CD4-positive, alpha-beta T cell treated with Interleukin-15 for 4 hours (primary cell): ENCODE data around the gene DTNB.

ENCODE experiments used
- DNase-seq: peaks from one replicate; pipeline ENCODE4 v3.0.0-alpha.2; 2020; ENCODE audit warnings: low spot score

Gene DTNB

GRCh38 chr2:25386971-25387875 lies 286.2 kb downstream of the DTNB start:
- DNase-seq = no peak

- no peak for DNase-seq
Measured at GRCh38 chr2:25385910-25386309, 287.5 kb downstream of the DTNB start.

GRCh38 chr2:25383806-25384205 lies 289.6 kb downstream of the DTNB start:
- no peak for DNase-seq

GRCh38 chr2:25381502-25381901 lies 291.9 kb downstream of the DTNB start:
- DNase-seq = no peak

- no peak for DNase-seq
Measured at GRCh38 chr2:25380586-25381375, 292.6 kb downstream of the DTNB start.

- DNase-seq = no peak
Measured at GRCh38 chr2:25380023-25380422, 293.4 kb downstream of the DTNB start.

GRCh38 chr2:25379535-25379934 lies 293.8 kb downstream of the DTNB start:
- no peak for DNase-seq

GRCh38 chr2:25378731-25379490 lies 294.5 kb downstream of the DTNB start:
- no peak for DNase-seq

- no peak for DNase-seq
Measured at GRCh38 chr2:25377822-25378421, 295.5 kb downstream of the DTNB start.

GRCh38 chr2:25376750-25377621 lies 296.4 kb downstream of the DTNB start:
- DNase-seq = peak; percentile 95

GRCh38 chr2:25375989-25376545 lies 297.3 kb downstream of the DTNB start:
- DNase-seq = no peak

GRCh38 chr2:25375371-25375988 lies 297.9 kb downstream of the DTNB start:
- no peak for DNase-seq

- no peak for DNase-seq
Measured at GRCh38 chr2:25374827-25375226, 298.6 kb downstream of the DTNB start.

GRCh38 chr2:25374411-25374810 lies 299.0 kb downstream of the DTNB start:
- no peak for DNase-seq

- DNase-seq = no peak
Measured at GRCh38 chr2:25373269-25373981, 300.0 kb downstream of the DTNB start.

- no peak for DNase-seq
Measured at GRCh38 chr2:25372405-25373268, 300.7 kb downstream of the DTNB start.

GRCh38 chr2:25371253-25372241 lies 301.8 kb downstream of the DTNB start:
- no peak for DNase-seq
